H9 (cell line): ENCODE results near the gene DGCR8. TPM values are rescaled to one million over a fixed set of nuclear protein-coding genes. Genes with fewer than 3 reads are reported as not detected.

Experiments used
- DNase-seq: peaks from one replicate; pipeline ENCODE4 v3.0.0-alpha.2; 2017
- H2AFZ ChIP-seq: one replicate; pipeline ENCODE4 v1.6.1; 2013; ENCODE audit warnings: mild to moderate bottlenecking, low read length, control low read depth, moderate library complexity
- H2AK5ac ChIP-seq: 2 replicates; pipeline ENCODE4 v1.6.1; 2013; ENCODE audit warnings: low read length, control low read depth, mixed read lengths; ENCODE audit not compliant: insufficient read length
- H2BK120ac ChIP-seq: one replicate; pipeline ENCODE4 v1.6.1; 2013; ENCODE audit warnings: low read depth, mild to moderate bottlenecking, low read length, control low read depth, inconsistent platforms; ENCODE audit not compliant: poor library complexity, severe bottlenecking
- H2BK12ac ChIP-seq: 2 replicates; pipeline ENCODE4 v1.6.1; 2013; ENCODE audit warnings: low read length, control low read depth, mixed read lengths, low read depth; ENCODE audit not compliant: insufficient read length
- H2BK15ac ChIP-seq: 2 replicates; pipeline ENCODE4 v1.6.1; 2013; ENCODE audit warnings: low read depth, low read length, control low read depth
- H2BK20ac ChIP-seq: one replicate; pipeline ENCODE4 v1.6.1; 2013; ENCODE audit warnings: low read depth, mild to moderate bottlenecking, low read length, control low read depth, inconsistent platforms; ENCODE audit not compliant: poor library complexity, severe bottlenecking
- H2BK5ac ChIP-seq: 2 replicates; pipeline ENCODE4 v1.6.1; 2013; ENCODE audit warnings: low read length, control low read depth, mixed read lengths; ENCODE audit not compliant: insufficient read length
- H3K14ac ChIP-seq: 2 replicates; pipeline ENCODE4 v1.6.1; 2013; ENCODE audit warnings: low read length, control low read depth; ENCODE audit not compliant: insufficient read depth
- H3K18ac ChIP-seq: 2 replicates; pipeline ENCODE4 v1.6.1; 2013; ENCODE audit warnings: low read depth, mild to moderate bottlenecking, mixed read lengths, low read length, control low read depth; ENCODE audit not compliant: insufficient read length
- H3K23ac ChIP-seq: 2 replicates; pipeline ENCODE4 v1.6.1; 2013; ENCODE audit warnings: low read length, control low read depth, mixed read lengths, low read depth; ENCODE audit not compliant: insufficient read length
- H3K23me2 ChIP-seq: 2 replicates; pipeline ENCODE4 v1.6.1; 2013; ENCODE audit warnings: low read depth, mild to moderate bottlenecking, mixed read lengths, low read length, control low read depth; ENCODE audit not compliant: insufficient read length, poor library complexity, severe bottlenecking
- H3K27ac ChIP-seq: 2 replicates; pipeline ENCODE4 v1.5.1; 2013; ENCODE audit warnings: low read length, control low read depth, mixed read lengths, low read depth; ENCODE audit not compliant: insufficient read length
- H3K27me3 ChIP-seq: 2 replicates; pipeline ENCODE4 v1.6.1; 2013; ENCODE audit warnings: low read length, control low read depth, inconsistent platforms; ENCODE audit not compliant: insufficient read depth
- H3K4ac ChIP-seq: 2 replicates; pipeline ENCODE4 v1.6.1; 2013; ENCODE audit warnings: low read depth, mild to moderate bottlenecking, control low read depth, inconsistent platforms, low read length, moderate library complexity
- H3K4me1 ChIP-seq: 2 replicates; pipeline ENCODE4 v1.6.1; 2013; ENCODE audit warnings: low read length, control low read depth, inconsistent platforms; ENCODE audit not compliant: insufficient read depth
- H3K4me2 ChIP-seq: 2 replicates; pipeline ENCODE4 v1.6.1; 2013; ENCODE audit warnings: low read length, control low read depth, mixed read lengths; ENCODE audit not compliant: insufficient read length, insufficient read depth
- H3K56ac ChIP-seq: 2 replicates; pipeline ENCODE4 v1.6.1; 2013; ENCODE audit warnings: low read depth, mild to moderate bottlenecking, mixed read lengths, low read length, control low read depth; ENCODE audit not compliant: insufficient read length
- H3K79me1 ChIP-seq: 2 replicates; pipeline ENCODE4 v1.6.1; 2013; ENCODE audit warnings: low read depth, mild to moderate bottlenecking, moderate library complexity, low read length, control low read depth, inconsistent platforms; ENCODE audit not compliant: insufficient read depth, poor library complexity, severe bottlenecking
- H3K79me2 ChIP-seq: 2 replicates; pipeline ENCODE4 v1.6.1; 2013; ENCODE audit warnings: low read length, control low read depth, inconsistent platforms; ENCODE audit not compliant: insufficient read depth
- H3K9ac ChIP-seq: 2 replicates; pipeline ENCODE4 v1.6.1; 2013; ENCODE audit warnings: low read length, control low read depth, mixed read lengths; ENCODE audit not compliant: insufficient read length; ENCODE audit errors: extremely low read depth
- H3K9me3 ChIP-seq: one replicate; pipeline ENCODE4 v1.6.1; 2013; ENCODE audit warnings: low read depth, low read length, inconsistent platforms; ENCODE audit not compliant: control insufficient read depth
- H3T11ph ChIP-seq: one replicate; pipeline ENCODE4 v1.6.1; 2013; ENCODE audit warnings: mild to moderate bottlenecking, low read length, control low read depth, inconsistent platforms
- H4K20me1 ChIP-seq: one replicate; pipeline ENCODE4 v1.6.1; 2013; ENCODE audit not compliant: control insufficient read depth, insufficient read length, insufficient read depth
- H4K5ac ChIP-seq: 2 replicates; pipeline ENCODE4 v1.6.1; 2013; ENCODE audit warnings: low read depth, mild to moderate bottlenecking, mixed read lengths, low read length, control low read depth; ENCODE audit not compliant: insufficient read length
- H4K8ac ChIP-seq: replicated peaks from 2 replicates; pipeline ENCODE4 v1.6.1; 2013; ENCODE audit warnings: low read length, control low read depth, mixed read lengths, low read depth; ENCODE audit not compliant: insufficient read length
- H4K91ac ChIP-seq: 2 replicates; pipeline ENCODE4 v1.6.1; 2013; ENCODE audit warnings: low read depth, mild to moderate bottlenecking, moderate library complexity, mixed read lengths, low read length, control low read depth; ENCODE audit not compliant: insufficient read length
- H3K27ac Mint-ChIP-seq, 3 experiments: 2 replicates in 2 of 3; 3 replicates in 1 of 3; pipeline ENCODE4 v1.8.0; 2020 to 2021; ENCODE audit warnings: mixed read lengths in 3 of 3, mild to moderate bottlenecking in 1 of 3, moderate library complexity in 1 of 3
- H3K27me3 Mint-ChIP-seq: 2 replicates; pipeline ENCODE4 v1.8.0; 2021; ENCODE audit warnings: low read depth, mild to moderate bottlenecking, moderate library complexity, mixed read lengths
- H3K36me3 Mint-ChIP-seq, 3 experiments: 2 replicates in 2 of 3; 3 replicates in 1 of 3; pipeline ENCODE4 v1.8.0; 2020 to 2021; ENCODE audit warnings: low read depth in 3 of 3, mixed read lengths in 3 of 3; ENCODE audit not compliant: insufficient read depth in 1 of 3
- H3K4me1 Mint-ChIP-seq, 2 experiments: 2 replicates each; pipeline ENCODE4 v1.8.0; 2020; ENCODE audit warnings: mixed read lengths in 2 of 2
- H3K4me3 Mint-ChIP-seq, 2 experiments: 2 replicates in 1 of 2; 3 replicates in 1 of 2; pipeline ENCODE4 v1.8.0; 2020 to 2021; ENCODE audit warnings: mild to moderate bottlenecking in 2 of 2, mixed read lengths in 2 of 2, moderate library complexity in 1 of 2
- H3K9me3 Mint-ChIP-seq, 2 experiments: 2 replicates in 1 of 2; 3 replicates in 1 of 2; pipeline ENCODE4 v1.8.0; 2020; ENCODE audit warnings: mild to moderate bottlenecking in 2 of 2, mixed read lengths in 2 of 2, moderate library complexity in 1 of 2
- CTCF ChIP-seq: fragments of 200-600 bp; sonication (generic); conservative IDR thresholded peaks from 3 replicates; pipeline ENCODE4 v1.8.0; 2021; ENCODE audit warnings: antibody characterized with exemption, mild to moderate bottlenecking
- WGBS: extraction: QIAGEN DNeasy Blood & Tissue Kit; methylation state at CpG from one replicate; pipeline ENCODE4 v1.1.7; 2013; ENCODE audit warnings: missing lambda C conversion rate, low lambda C conversion rate, mixed read lengths; ENCODE audit not compliant: insufficient read length; ENCODE audit errors: extremely low coverage; 5-methylcytosine and 5-hydroxymethylcytosine counted together
- total RNA-seq: library from RNA; stranded (reverse); gene quantifications from 2 replicates; pipeline ENCODE4 v1.2.1, GENCODE V29; 2021

DGCR8 gene
- total RNA-seq, 1 experiment from 2014 or later: 74.5 TPM

GRCh38 chr22:20157430-20158183 lies 77.6 kb downstream of the DGCR8 start:
- Mint-ChIP-seq H3K4me1 (peaks cover 6 to 14% of the 10 kb centered on the region in 2 experiments), H3K27ac (no peak overlapping the region; a peak in 1 of 7 replicates), H3K9me3 (peaks cover 0 to 6% of the 10 kb centered on the region in 2 experiments; a peak in 1 of 5 replicates), H3K27me3 (no peaks in the 10 kb centered on the region), H3K4me3 (no peak overlapping the region), H3K36me3 (no peaks in the 10 kb centered on the region)
- Histone ChIP-seq H3K4ac (no peak overlapping the region), H4K8ac (no peak overlapping the region), H2BK15ac (no peak overlapping the region), H3K23ac (no peak overlapping the region), H4K20me1 (no peaks in the 10 kb centered on the region), H3K9me3 (no peaks in the 10 kb centered on the region), H3K18ac (no peak overlapping the region), H3K9ac (no peak overlapping the region), H3K4me1 (no peaks in the 10 kb centered on the region), H2AK5ac (no peak overlapping the region), H2BK120ac (no peak overlapping the region), H3K4me2 (no peak overlapping the region), H4K5ac (no peak overlapping the region), H4K91ac (no peak overlapping the region), H3K79me1 (no peaks in the 10 kb centered on the region), H3K27ac (no peak overlapping the region), H3K14ac (no peak overlapping the region), H3K27me3 (no peaks in the 10 kb centered on the region), H2AFZ (no peak overlapping the region), H3K79me2 (no peaks in the 10 kb centered on the region), H3K56ac (no peak overlapping the region), H3T11ph (no peak overlapping the region), H3K23me2 (peaks cover 5% of the 10 kb centered on the region), H2BK12ac (no peak overlapping the region), H2BK5ac (no peak overlapping the region), H2BK20ac (no peak overlapping the region)
- DNase-seq: no peak
- no CpG with 5 or more reads among the region's 15 CpGs for WGBS
- no peak for TF ChIP-seq CTCF
